K562 (cell line): ENCODE measurements around the gene ARHGEF10L. TPM values are rescaled to one million over a fixed set of nuclear protein-coding genes. Genes with fewer than 3 reads are reported as not detected.

Experiments used
- ATAC-seq: fragments of 200-7000 bp; cut with Tn5 transposase; 3 replicates; pipeline ENCODE4 v1.9.1; 2020; ENCODE audit warnings: moderate library complexity
- BruUV-seq: library from RNA; stranded (reverse); fragments of 400-500 nt; replicated peaks from 2 replicates; lab custom pipeline; 2021; lab: Mats Ljungman, UMichigan
- CTCF ChIA-PET: fragments of 300-600 bp; formaldehyde crosslinking; extraction: SDS; loops from one replicate; lab custom pipeline; 2021; ENCODE audit warnings: low intra/inter-chr PET ratio; lab: Yijun Ruan, JAX
- POLR2A ChIA-PET: fragments of 300-600, 350-650 bp; sonication (Branson Sonifier 250); formaldehyde crosslinking; extraction: SDS; loops from one replicate; lab custom pipeline; 2021; ENCODE audit warnings: antibody characterized with exemption, inconsistent platforms; lab: Yijun Ruan, JAX
- DNase-seq, 4 experiments: peaks; one replicate each; pipeline versions ENCODE4 v3.0.0 to v3.0.0-alpha.2; 2011 to 2018; ENCODE audit warnings: low spot score in 3 of 4, mixed read lengths in 3 of 4; ENCODE audit errors: extremely low read depth in 1 of 4
- FAIRE-seq: peaks from 2 replicates; lab custom pipeline; 2011; peaks lifted over from hg19 to GRCh38; lab: Jason Lieb, UNC
- H2AFZ ChIP-seq: 2 replicates; pipeline ENCODE4 v1.6.0; 2011; ENCODE audit warnings: low read depth, low read length, control low read depth, inconsistent platforms
- H3K27ac ChIP-seq: fragments of 200-600 bp; 3 replicates; pipeline ENCODE4 v1.8.0; 2011; ENCODE audit warnings: low read depth, mild to moderate bottlenecking, control low read depth, inconsistent platforms, low read length, moderate library complexity, mixed read lengths; ENCODE audit errors: extremely low read depth
- H3K27me3 ChIP-seq, 2 experiments: fragments of 300-600 bp in 1 of 2; 2 replicates in 1 of 2; 3 replicates in 1 of 2; pipeline versions ENCODE4 v1.6.0 to v1.8.0; 2011; ENCODE audit warnings: inconsistent platforms in 2 of 2, low read length in 2 of 2, mild to moderate bottlenecking in 1 of 2, mixed read lengths in 1 of 2, moderate library complexity in 1 of 2; ENCODE audit not compliant: control insufficient read depth in 2 of 2, insufficient read depth in 2 of 2
- H3K36me3 ChIP-seq: fragments of 300-600 bp; 3 replicates; pipeline ENCODE4 v1.8.0; 2011; ENCODE audit warnings: mild to moderate bottlenecking, low read length, inconsistent platforms; ENCODE audit not compliant: control insufficient read depth, insufficient read depth
- H3K4me1 ChIP-seq, 2 experiments: fragments of 200-600 bp in 1 of 2; replicated peaks in 1 of 2; 2 replicates in 1 of 2; 3 replicates in 1 of 2; pipeline versions ENCODE4 v1.5.1 to v1.8.0; 2011; ENCODE audit warnings: inconsistent platforms in 2 of 2, low read length in 2 of 2, mild to moderate bottlenecking in 1 of 2, mixed read lengths in 1 of 2, moderate library complexity in 1 of 2; ENCODE audit not compliant: control insufficient read depth in 2 of 2, insufficient read depth in 2 of 2
- H3K4me2 ChIP-seq: 2 replicates; pipeline ENCODE4 v1.6.1; 2011; ENCODE audit warnings: low read length, control low read depth, inconsistent platforms, mixed read lengths; ENCODE audit not compliant: insufficient read depth
- H3K4me3 ChIP-seq: fragments of 200-600 bp; sonication (generic), shearing (Covaris generic); 2 replicates; pipeline ENCODE4 v1.5.1; 2016; ENCODE audit warnings: control low read depth, inconsistent platforms
- H3K79me2 ChIP-seq: fragments of 200-600 bp; 3 replicates; pipeline ENCODE4 v1.8.0; 2011; ENCODE audit warnings: low read length, inconsistent platforms; ENCODE audit not compliant: control insufficient read depth, insufficient read depth
- H3K9ac ChIP-seq, 2 experiments: 2 replicates each; pipeline versions ENCODE4 v1.6.0 to v1.6.1; 2011; ENCODE audit warnings: low read depth in 2 of 2, low read length in 2 of 2, control low read depth in 1 of 2, inconsistent platforms in 1 of 2, mild to moderate bottlenecking in 1 of 2, mixed read lengths in 1 of 2; ENCODE audit not compliant: insufficient read depth in 1 of 2
- H3K9me1 ChIP-seq: one replicate; pipeline ENCODE4 v1.6.0; 2011; ENCODE audit warnings: inconsistent platforms, mild to moderate bottlenecking, low read length, moderate library complexity; ENCODE audit not compliant: control insufficient read depth, insufficient read depth
- H3K9me3 ChIP-seq: replicated peaks from 2 replicates; pipeline ENCODE4 v1.5.1; 2011; ENCODE audit warnings: low read depth, low read length, inconsistent platforms; ENCODE audit not compliant: control insufficient read depth, insufficient read depth
- H4K20me1 ChIP-seq: replicated peaks from 2 replicates; pipeline ENCODE4 v1.6.1; 2011; ENCODE audit warnings: low read length, inconsistent platforms, mixed read lengths; ENCODE audit not compliant: control insufficient read depth, insufficient read depth
- C11orf30 ChIP-seq: fragments of 450-650 bp; IDR thresholded peaks from 2 replicates; pipeline ENCODE4 v1.6.1; 2016; ENCODE audit warnings: low read depth, mild to moderate bottlenecking
- FOSL1 ChIP-seq: fragments of 200-800 bp; sonication (Bioruptor generic); conservative IDR thresholded peaks from 2 replicates; pipeline ENCODE4 v1.6.1; 2016; ENCODE audit warnings: missing genetic modification characterization, missing compliant biosample characterization
- HEY1 ChIP-seq: fragments of 250-450 bp; sonication (Bioruptor Pico); IDR thresholded peaks from 2 replicates; pipeline ENCODE4 v1.5.0; 2020; ENCODE audit warnings: mild to moderate bottlenecking, moderate library complexity, borderline replicate concordance
- NELFE ChIP-seq: IDR thresholded peaks from 2 replicates; pipeline ENCODE4 v1.6.1; 2011; ENCODE audit warnings: mild to moderate bottlenecking; ENCODE audit not compliant: insufficient read depth, insufficient read length
- RBM39 ChIP-seq: fragments of 200-400 bp; formaldehyde crosslinking; optimal IDR thresholded peaks from 2 replicates; pipeline ENCODE3; 2018; ENCODE audit warnings: low read depth, low read length
- ZNF408 ChIP-seq: fragments of 250-450 bp; sonication (Bioruptor Pico); IDR thresholded peaks from 2 replicates; pipeline ENCODE4 v1.4.0; 2020; ENCODE audit warnings: low read depth, mild to moderate bottlenecking, moderate library complexity
- WGBS: fragments of 100-300 bp; shearing (Covaris generic); methylation state at CpG from one replicate; pipeline ENCODE4 v1.1.6; 2016; ENCODE audit warnings: low coverage, mixed read lengths; ENCODE audit not compliant: insufficient coverage; ENCODE audit errors: missing lambda C conversion rate; 5-methylcytosine and 5-hydroxymethylcytosine counted together
- in situ Hi-C: fragments of 300-500 bp; cut with MboI; formaldehyde crosslinking; loops from 4 replicates; pipeline ENCODE4 v1.15.0; 2018; ENCODE audit warnings: inconsistent platforms, mixed read lengths
- intact Hi-C: fragments of 100-400 bp; cut with micrococcal nuclease; formaldehyde crosslinking; loops from 2 replicates; pipeline ENCODE4 v1.14.2; 2022
- polyA plus RNA-seq, 8 experiments: library from polyadenylated mRNA; depleted of rRNA in 4 of 8; stranded (reverse) in 5 of 8; unstranded in 3 of 8; fragments of >200 nt; fragmentation: Nextera tagmentation in 2 of 8; fragmentation: Illumina TruSeq in 1 of 8; extraction: Ambion mirVana in 2 of 8; extraction: Trizol in 1 of 8; gene quantifications; 2 replicates each; pipeline versions ENCODE4 v1.2.1 to v1.2.3, GENCODE V29; 2011 to 2014; ENCODE audit warnings: inconsistent platforms in 1 of 8, missing spikeins in 1 of 8
- total RNA-seq, 7 experiments: library from RNA; depleted of rRNA in 6 of 7; stranded (reverse); fragments of >200 nt in 6 of 7; fragmentation: Illumina TruSeq in 2 of 7; extraction: Trizol in 2 of 7; gene quantifications; 2 replicates each; pipeline versions ENCODE4 v1.2.1 to v1.2.3, GENCODE V29; 2011 to 2021; ENCODE audit warnings: low replicate concordance in 1 of 7
- TF ChIP-seq, protein P1 (sequence below): fragments of 250-450 bp; sonication (Bioruptor Pico); IDR thresholded peaks from 2 replicates; pipeline ENCODE4 v1.5.0; 2021; ENCODE audit warnings: mild to moderate bottlenecking, moderate library complexity
- TF ChIP-seq, protein P2 (sequence below): sonication (generic); formaldehyde crosslinking; IDR thresholded peaks from 2 replicates; pipeline ENCODE4 v1.8.1; 2022; ENCODE audit warnings: missing genetic modification reagents
- TF ChIP-seq, protein P3 (sequence below): fragments of 450-650 bp; IDR thresholded peaks from one replicate; pipeline ENCODE4 v1.6.1; 2018; ENCODE audit warnings: mild to moderate bottlenecking, moderate library complexity; ENCODE audit not compliant: partially characterized antibody

The ARHGEF10L gene
- total and polyA plus RNA-seq, 9 of the 15 experiments (the other 6 are each of a cell fraction or from before 2014, with no cell fraction given) = 0.09 to 0.13 TPM; not detected in 7

DNA sequence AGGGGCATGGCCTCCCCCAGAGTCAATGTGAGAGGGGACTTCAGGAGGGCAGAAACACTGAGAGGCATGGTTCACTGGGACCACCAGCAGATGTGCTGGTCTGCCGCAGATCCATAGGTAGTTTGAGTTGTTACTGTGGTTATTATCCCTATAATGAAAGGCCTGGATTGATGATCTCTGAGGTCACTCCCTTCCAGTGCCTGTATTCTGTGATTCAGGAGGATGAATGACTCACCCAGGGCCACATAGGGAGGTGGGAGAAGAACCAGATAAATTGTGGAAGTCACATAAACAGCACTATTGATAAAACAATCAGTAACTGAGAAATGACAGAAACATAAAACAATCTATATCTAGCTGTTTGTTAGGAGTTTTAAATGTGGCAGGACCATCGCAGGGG is 193.0 kb downstream of the ARHGEF10L start:
- ATAC-seq = no peak

DNA sequence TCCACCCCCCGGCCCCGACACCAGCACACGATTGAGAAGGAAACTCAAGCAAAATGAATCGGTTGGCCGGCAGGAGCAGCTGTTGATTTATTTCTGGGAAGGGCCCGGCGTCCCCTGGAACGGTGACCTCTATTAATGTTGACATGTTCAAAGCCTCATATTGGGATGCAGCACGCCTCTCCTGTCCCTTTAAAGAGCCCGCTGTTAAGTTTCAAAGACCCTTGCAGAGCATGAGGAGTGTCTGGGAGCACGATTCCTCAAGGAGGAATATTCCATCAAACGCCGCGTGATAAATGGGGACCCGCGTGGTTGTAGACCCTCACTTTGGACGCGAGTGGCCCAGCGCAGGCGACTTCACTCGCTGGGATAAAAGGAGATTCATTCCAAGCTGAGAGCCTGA is 194.2 kb downstream of the ARHGEF10L start:
- CTCF ChIA-PET = no interaction called here
- no peaks in the 10 kb centered on the region for H3K36me3 ChIP-seq
- no TSS peak for BruUV-seq
- H3K9ac ChIP-seq = no peak overlapping the region
- H3K4me1 ChIP-seq = no peaks in the 10 kb centered on the region
- POLR2A ChIA-PET = interaction anchor here (0.5 to 0.6 kb wide), 2 partner anchors 11 to 329 kb away, joined by 3 read pairs; no protein-coding TSS in a partner anchor
- H3K79me2 ChIP-seq = no peaks in the 10 kb centered on the region
- ATAC-seq (no peak), DNase-seq (no peak), FAIRE-seq (no peak)
- intact Hi-C loops (no loop called here), in situ Hi-C loops (no loop called here)
- H3K27me3 ChIP-seq = peaks cover 22 to 46% of the 10 kb centered on the region in 2 experiments
- no peaks in the 10 kb centered on the region for H3K9me3 ChIP-seq
- H3K9me1 ChIP-seq = no peaks in the 10 kb centered on the region
- no peak overlapping the region for H3K4me3 ChIP-seq
- no peak overlapping the region for H3K27ac ChIP-seq
- 5% methylated on average over 21 of the region's 21 CpGs for WGBS
- H3K4me2 ChIP-seq = no peak overlapping the region
- H2AFZ ChIP-seq = no peak overlapping the region
- H4K20me1 ChIP-seq = peaks cover 3% of the 10 kb centered on the region; the same call in 1 of the 2 replicates
- no peak for TF ChIP-seq ZNF408 (CRISPR knock-in tag)
- no peak for TF ChIP-seq NELFE
- TF ChIP-seq C11orf30 = no peak
- TF ChIP-seq RBM39 = no peak
- TF ChIP-seq, protein P1, sequence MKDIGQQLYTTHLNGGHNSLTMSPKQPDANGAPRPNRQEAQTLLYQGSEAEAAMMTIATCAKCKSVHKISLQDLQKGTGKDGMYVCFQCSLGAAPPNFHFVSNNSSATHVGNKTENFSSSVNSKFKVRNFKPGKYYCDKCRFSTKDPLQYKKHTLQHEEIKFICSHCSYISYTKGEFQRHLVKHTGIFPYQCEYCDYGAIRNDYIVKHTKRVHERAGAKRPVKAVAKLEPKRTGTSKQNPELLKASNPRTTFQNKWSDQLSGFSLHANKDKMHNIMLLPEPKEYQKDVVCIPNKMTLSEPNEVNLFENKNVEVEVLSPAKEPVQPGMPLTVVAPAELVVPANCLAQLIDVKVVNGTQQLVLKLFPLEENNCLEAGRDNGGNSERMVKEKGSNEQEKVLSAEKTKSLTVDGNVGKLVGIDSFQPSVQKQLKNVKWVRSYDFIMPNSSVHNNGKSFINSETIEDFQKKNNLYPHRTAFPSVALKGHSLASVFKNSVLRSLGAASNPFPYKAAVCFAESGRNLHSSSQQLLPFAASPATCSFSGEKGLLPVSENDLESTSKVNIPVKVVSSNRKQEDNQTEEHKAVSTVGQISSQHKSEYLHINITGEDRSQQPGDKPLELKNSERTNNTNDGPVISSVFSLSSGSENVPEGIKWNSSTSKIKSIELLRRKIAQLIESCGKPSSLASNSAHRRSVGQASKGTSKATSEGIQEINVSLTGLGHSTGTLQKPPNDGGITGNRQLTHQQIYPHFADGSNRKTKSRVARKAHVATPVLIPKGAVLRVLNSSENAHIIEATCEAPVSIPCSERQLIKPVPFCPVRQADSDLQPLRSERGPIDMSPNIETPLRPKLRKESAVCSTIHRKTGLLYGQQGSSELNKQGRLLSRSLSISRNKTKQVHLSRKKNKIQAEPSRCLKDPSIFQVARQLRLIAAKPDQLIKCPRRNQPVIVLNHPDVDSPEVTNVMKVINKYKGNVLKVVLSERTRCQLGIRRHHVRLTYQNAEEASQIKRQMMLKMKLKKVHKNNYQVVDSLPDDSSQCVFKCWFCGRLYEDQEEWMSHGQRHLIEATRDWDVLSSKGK (CRISPR knock-in tag) = no peak
- TF ChIP-seq, protein P2, sequence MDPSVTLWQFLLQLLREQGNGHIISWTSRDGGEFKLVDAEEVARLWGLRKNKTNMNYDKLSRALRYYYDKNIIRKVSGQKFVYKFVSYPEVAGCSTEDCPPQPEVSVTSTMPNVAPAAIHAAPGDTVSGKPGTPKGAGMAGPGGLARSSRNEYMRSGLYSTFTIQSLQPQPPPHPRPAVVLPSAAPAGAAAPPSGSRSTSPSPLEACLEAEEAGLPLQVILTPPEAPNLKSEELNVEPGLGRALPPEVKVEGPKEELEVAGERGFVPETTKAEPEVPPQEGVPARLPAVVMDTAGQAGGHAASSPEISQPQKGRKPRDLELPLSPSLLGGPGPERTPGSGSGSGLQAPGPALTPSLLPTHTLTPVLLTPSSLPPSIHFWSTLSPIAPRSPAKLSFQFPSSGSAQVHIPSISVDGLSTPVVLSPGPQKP (CRISPR knock-in tag) = no peak
- no peak for TF ChIP-seq HEY1 (CRISPR knock-in tag)

More for the DNA sequence above, 193.0 kb downstream of the ARHGEF10L start:
- FAIRE-seq = no peak
- Histone ChIP-seq H3K4me1 (no peaks in the 10 kb centered on the region), H3K9me1 (no peaks in the 10 kb centered on the region), H3K27me3 (peaks cover 22 to 46% of the 10 kb centered on the region in 2 experiments), H3K9me3 (no peaks in the 10 kb centered on the region), H3K4me3 (no peak overlapping the region), H3K4me2 (no peak overlapping the region), H3K9ac (no peak overlapping the region), H3K36me3 (no peaks in the 10 kb centered on the region), H3K27ac (no peak overlapping the region), H3K79me2 (no peaks in the 10 kb centered on the region), H2AFZ (no peak overlapping the region), H4K20me1 (peaks cover 3% of the 10 kb centered on the region; the same call in 1 of the 2 replicates)
- intact Hi-C loops (no loop called here), in situ Hi-C loops (no loop called here)
- WGBS = 0% methylated on average over 2 of the region's 2 CpGs
- BruUV-seq = no TSS peak
- POLR2A ChIA-PET = interaction anchor here (0.7 kb wide), 1 partner anchor 221 kb away, joined by 3 read pairs; no protein-coding TSS in a partner anchor
- no peak for TF ChIP-seq FOSL1 (tag)
- TF ChIP-seq, protein P3, sequence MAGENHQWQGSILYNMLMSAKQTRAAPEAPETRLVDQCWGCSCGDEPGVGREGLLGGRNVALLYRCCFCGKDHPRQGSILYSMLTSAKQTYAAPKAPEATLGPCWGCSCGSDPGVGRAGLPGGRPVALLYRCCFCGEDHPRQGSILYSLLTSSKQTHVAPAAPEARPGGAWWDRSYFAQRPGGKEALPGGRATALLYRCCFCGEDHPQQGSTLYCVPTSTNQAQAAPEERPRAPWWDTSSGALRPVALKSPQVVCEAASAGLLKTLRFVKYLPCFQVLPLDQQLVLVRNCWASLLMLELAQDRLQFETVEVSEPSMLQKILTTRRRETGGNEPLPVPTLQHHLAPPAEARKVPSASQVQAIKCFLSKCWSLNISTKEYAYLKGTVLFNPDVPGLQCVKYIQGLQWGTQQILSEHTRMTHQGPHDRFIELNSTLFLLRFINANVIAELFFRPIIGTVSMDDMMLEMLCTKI = no peak
- CTCF ChIA-PET = no interaction called here
- no peak for DNase-seq
